ENCODE data around the gene PCDHGC4. TPM values are rescaled to one million over a fixed set of nuclear protein-coding genes. Genes with fewer than 3 reads are reported as not detected.

Gene PCDHGC4
- total and polyA plus RNA-seq, 2 of the 13 experiments (the other 11 are each of a cell fraction or from before 2014, with no cell fraction given), result 0.07 TPM; not detected in 1

- no TSS peak for BruUV-seq (replicated peaks)
- Histone ChIP-seq H3K9ac (ENCODE audit: insufficient read depth, low read depth, low read length) (no peak overlapping the region), H4K20me1 (ENCODE audit: insufficient read depth, low read length) (no peaks in the 10 kb centered on the region), H3K36me3 (replicated peaks in 1 of 2; ENCODE audit: control insufficient read depth in 1 of 2, insufficient read depth in 2 of 2, low read length in 2 of 2) (no peaks in the 10 kb centered on the region), H3K4me2 (ENCODE audit: low read depth, low read length) (no peak overlapping the region), H3K27me3 (ENCODE audit: control insufficient read depth in 1 of 2, insufficient read depth in 2 of 2, low read length in 2 of 2) (peaks cover 3 to 33% of the 10 kb centered on the region in 2 experiments), H3K79me2 (ENCODE audit: insufficient read depth, low read length) (no peaks in the 10 kb centered on the region), H2AFZ (ENCODE audit: low read length) (no peak overlapping the region), H3K4me1 (ENCODE audit: insufficient read depth, low read length) (no peaks in the 10 kb centered on the region), H3K27ac (ENCODE audit: extremely low read length, insufficient read depth, low read length) (no peak overlapping the region), H3K4me3 (replicated peaks in 1 of 3; ENCODE audit: insufficient read depth in 1 of 3, low read depth in 2 of 3, low read length in 3 of 3) (no peak overlapping the region), H3K9me3 (ENCODE audit: low read length) (no peaks in the 10 kb centered on the region)
- ATAC-seq (no peak), FAIRE-seq (no peak), DNase-seq (ENCODE audit: low spot score) (no peak)
- in situ Hi-C loops (cut with HindIII; ENCODE audit: extremely low pct_ligation_motif_present, low pct_unique_long_range_greater_than_20kb), result no loop called here
- CTCF ChIA-PET (ENCODE audit: low intra/inter-chr PET ratio, low total read pairs), result no interaction called here
- 5% methylated on average over 4 of the region's 7 CpGs for WGBS (ENCODE audit: low lambda C conversion rate)
- no peak for TF ChIP-seq HDAC6 (IDR thresholded peaks at IDR 0.05; ENCODE audit: low read depth, low read length)
- TF ChIP-seq ZNF12 (CRISPR knock-in tag; IDR thresholded peaks at IDR 0.05), result no peak
- TF ChIP-seq ZNF615 (CRISPR knock-in tag; IDR thresholded peaks at IDR 0.05; ENCODE audit: borderline replicate concordance), result no peak
- TF ChIP-seq ZNF740 (CRISPR knock-in tag; IDR thresholded peaks at IDR 0.05), result no peak
- no peak for TF ChIP-seq KDM3A (CRISPR knock-in tag; IDR thresholded peaks at IDR 0.05; ENCODE audit: low read depth)
- no peak for TF ChIP-seq KLF16 (CRISPR knock-in tag; IDR thresholded peaks at IDR 0.05)
- no peak for TF ChIP-seq HIC2 (CRISPR knock-in tag; IDR thresholded peaks at IDR 0.05; ENCODE audit: low read depth)
- no peak for TF ChIP-seq FOXC1 (CRISPR knock-in tag; IDR thresholded peaks at IDR 0.05; ENCODE audit: borderline replicate concordance)
- intact Hi-C loops (cut with micrococcal nuclease; ENCODE audit: unreplicated experiment), result no loop called here
- POLR2A ChIA-PET, result no interaction called here
These were observed 2.3 kb downstream of the PCDHGC4 start for GRCh38 chr5:141487131-141487530.

Data from HepG2 (cell line).